ENCODE measurements around the gene EXD2. TPM values are rescaled to one million over a fixed set of nuclear protein-coding genes. Genes with fewer than 3 reads are reported as not detected.

The EXD2 gene
- total and polyA plus RNA-seq, 2 of the 13 experiments (the other 11 are each of a cell fraction or from before 2014, with no cell fraction given), result 9.5 to 15.1 TPM

DNA sequence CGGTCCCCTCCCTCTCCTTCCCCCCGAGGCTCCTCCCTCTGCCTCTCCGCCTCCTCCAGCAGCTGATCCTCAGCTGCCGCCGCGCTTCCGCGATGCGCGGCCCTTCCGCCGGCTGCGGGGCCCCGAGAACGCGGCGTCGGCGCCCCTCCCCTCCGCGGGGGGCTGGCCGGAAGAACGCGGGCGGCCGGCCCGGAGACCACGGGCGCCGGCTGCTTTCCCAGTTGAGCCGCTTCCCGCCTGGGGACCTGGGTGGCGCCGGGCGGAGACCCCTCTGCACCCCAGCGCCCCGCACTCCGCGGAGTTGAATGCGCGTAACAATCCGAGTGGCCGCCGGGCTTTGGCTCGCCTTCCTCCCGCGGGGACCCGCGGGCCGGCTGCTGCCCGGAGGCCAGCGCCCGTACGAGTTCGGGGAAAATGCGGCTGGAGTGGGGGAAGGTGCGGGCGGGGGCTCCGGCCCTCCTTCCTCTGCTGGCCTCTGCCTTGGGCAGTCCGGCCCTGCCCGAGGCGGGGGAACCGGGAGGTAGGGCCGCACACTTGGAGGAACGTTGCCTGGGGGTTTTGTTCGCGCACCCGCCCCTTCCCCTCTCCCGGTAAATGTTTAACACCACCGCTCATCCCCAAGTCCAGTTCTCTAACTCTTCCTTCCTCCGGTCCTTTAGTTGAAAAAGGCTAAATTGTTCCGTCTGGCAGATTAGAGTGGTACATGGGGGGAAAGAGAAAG, 38.0 kb upstream of the EXD2 start (continued):
- TF ChIP-seq RELA (CRISPR knock-in tag; IDR thresholded peaks at IDR 0.05) (no peak), HDAC6 (IDR thresholded peaks at IDR 0.05; ENCODE audit: low read depth, low read length) (no peak), AGO2 (optimal IDR thresholded peaks at IDR 0.05; ENCODE audit: low read depth, low read length) (peak; percentile 88), ZNF326 (CRISPR knock-in tag; IDR thresholded peaks at IDR 0.05; ENCODE audit: borderline replicate concordance) (no peak), NFE2 (CRISPR knock-in tag; IDR thresholded peaks at IDR 0.05) (no peak), ISX (CRISPR knock-in tag; conservative IDR thresholded peaks at IDR 0.05) (no peak), MED1 (CRISPR knock-in tag; IDR thresholded peaks at IDR 0.05) (no peak), SP5 (CRISPR knock-in tag; IDR thresholded peaks at IDR 0.05; ENCODE audit: borderline replicate concordance, low read depth) (peak; percentile 53; the same call in 1 of the 2 replicates), SNAPC2 (CRISPR knock-in tag; IDR thresholded peaks at IDR 0.05) (no peak), RORA (CRISPR knock-in tag; IDR thresholded peaks at IDR 0.05) (no peak), MED13 (CRISPR knock-in tag; IDR thresholded peaks at IDR 0.05) (no peak), GRHL1 (CRISPR knock-in tag; conservative IDR thresholded peaks at IDR 0.05) (no peak), DMAP1 (CRISPR knock-in tag; IDR thresholded peaks at IDR 0.05) (no peak; the same call in 1 of the 2 replicates), ZNF772 (CRISPR knock-in tag; IDR thresholded peaks at IDR 0.05) (no peak), ZNF292 (CRISPR knock-in tag; IDR thresholded peaks at IDR 0.05; ENCODE audit: borderline replicate concordance, low read depth) (peak; percentile 55; the same call in 1 of the 2 replicates), ZBTB14 (CRISPR knock-in tag; IDR thresholded peaks at IDR 0.05) (no peak; the same call in 1 of the 2 replicates), ZNF33A (CRISPR knock-in tag; IDR thresholded peaks at IDR 0.05; ENCODE audit: borderline replicate concordance) (no peak), KLF13 (CRISPR knock-in tag; IDR thresholded peaks at IDR 0.05) (no peak), POLR2G (IDR thresholded peaks at IDR 0.05; ENCODE audit: low read depth, low read length) (peak; percentile 74), PHF21A (CRISPR knock-in tag; IDR thresholded peaks at IDR 0.05) (no peak; the same call in 1 of the 2 replicates), NAIF1 (CRISPR knock-in tag; IDR thresholded peaks at IDR 0.05; ENCODE audit: borderline replicate concordance) (no peak), TOPORS (CRISPR knock-in tag; IDR thresholded peaks at IDR 0.05) (no peak), EEA1 (CRISPR knock-in tag; IDR thresholded peaks at IDR 0.05; ENCODE audit: borderline replicate concordance) (no peak), ZNF761 (CRISPR knock-in tag; conservative IDR thresholded peaks at IDR 0.05) (no peak)
- TF ChIP-seq, protein P1, sequence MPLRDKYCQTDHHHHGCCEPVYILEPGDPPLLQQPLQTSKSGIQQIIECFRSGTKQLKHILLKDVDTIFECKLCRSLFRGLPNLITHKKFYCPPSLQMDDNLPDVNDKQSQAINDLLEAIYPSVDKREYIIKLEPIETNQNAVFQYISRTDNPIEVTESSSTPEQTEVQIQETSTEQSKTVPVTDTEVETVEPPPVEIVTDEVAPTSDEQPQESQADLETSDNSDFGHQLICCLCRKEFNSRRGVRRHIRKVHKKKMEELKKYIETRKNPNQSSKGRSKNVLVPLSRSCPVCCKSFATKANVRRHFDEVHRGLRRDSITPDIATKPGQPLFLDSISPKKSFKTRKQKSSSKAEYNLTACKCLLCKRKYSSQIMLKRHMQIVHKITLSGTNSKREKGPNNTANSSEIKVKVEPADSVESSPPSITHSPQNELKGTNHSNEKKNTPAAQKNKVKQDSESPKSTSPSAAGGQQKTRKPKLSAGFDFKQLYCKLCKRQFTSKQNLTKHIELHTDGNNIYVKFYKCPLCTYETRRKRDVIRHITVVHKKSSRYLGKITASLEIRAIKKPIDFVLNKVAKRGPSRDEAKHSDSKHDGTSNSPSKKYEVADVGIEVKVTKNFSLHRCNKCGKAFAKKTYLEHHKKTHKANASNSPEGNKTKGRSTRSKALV (CRISPR knock-in tag; IDR thresholded peaks at IDR 0.05), result peak; percentile 48; the same call in 1 of the 2 replicates
- TF ChIP-seq, protein P2, sequence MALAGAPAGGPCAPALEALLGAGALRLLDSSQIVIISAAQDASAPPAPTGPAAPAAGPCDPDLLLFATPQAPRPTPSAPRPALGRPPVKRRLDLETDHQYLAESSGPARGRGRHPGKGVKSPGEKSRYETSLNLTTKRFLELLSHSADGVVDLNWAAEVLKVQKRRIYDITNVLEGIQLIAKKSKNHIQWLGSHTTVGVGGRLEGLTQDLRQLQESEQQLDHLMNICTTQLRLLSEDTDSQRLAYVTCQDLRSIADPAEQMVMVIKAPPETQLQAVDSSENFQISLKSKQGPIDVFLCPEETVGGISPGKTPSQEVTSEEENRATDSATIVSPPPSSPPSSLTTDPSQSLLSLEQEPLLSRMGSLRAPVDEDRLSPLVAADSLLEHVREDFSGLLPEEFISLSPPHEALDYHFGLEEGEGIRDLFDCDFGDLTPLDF (CRISPR knock-in tag; IDR thresholded peaks at IDR 0.05), result no peak

Data from HepG2 (cell line).